Duodenal mucosa (tissue), 2 donors: ENCODE results near the gene MCCD1.
"Not testable (repeated sequence)": the region's sequence is repeated elsewhere in the genome, so short reads cannot be mapped to it uniquely, and the experiment has no call there.

Source experiments
- H3K27ac ChIP-seq: one replicate; pipeline ENCODE4 v1.7.0; 2013; ENCODE audit warnings: low read depth, low read length
- H3K27me3 ChIP-seq, 2 donors: one replicate each; pipeline ENCODE4 v1.7.0; 2013; ENCODE audit warnings: low read length in 2 of 2, control low read depth in 1 of 2; ENCODE audit not compliant: insufficient read depth in 2 of 2, control insufficient read depth in 1 of 2
- H3K36me3 ChIP-seq, 2 donors: one replicate each; pipeline ENCODE4 v1.7.0; 2013; ENCODE audit warnings: low read length in 2 of 2, control low read depth in 1 of 2; ENCODE audit not compliant: insufficient read depth in 2 of 2, control insufficient read depth in 1 of 2
- H3K4me1 ChIP-seq, 2 donors: one replicate each; pipeline ENCODE4 v1.7.0; 2013; ENCODE audit warnings: low read length in 2 of 2, control low read depth in 1 of 2; ENCODE audit not compliant: insufficient read depth in 2 of 2, control insufficient read depth in 1 of 2
- H3K4me3 ChIP-seq, 2 donors: one replicate each; pipeline ENCODE4 v1.7.0; 2013; ENCODE audit warnings: low read length in 2 of 2, low read depth in 1 of 2
- H3K9ac ChIP-seq, 2 donors: one replicate each; pipeline ENCODE4 v1.7.0; 2013; ENCODE audit warnings: low read length in 2 of 2, low read depth in 1 of 2
- H3K9me3 ChIP-seq, 2 donors: one replicate each; pipeline ENCODE4 v1.7.0; 2013; ENCODE audit warnings: low read length in 2 of 2, control low read depth in 1 of 2; ENCODE audit not compliant: control insufficient read depth in 1 of 2

MCCD1 gene

GRCh38 chr6:31509036-31509435, 19.7 kb upstream of the MCCD1 start:
- not testable (repeated sequence) for H3K27ac ChIP-seq, H3K4me1 ChIP-seq, H3K9ac ChIP-seq, H3K9me3 ChIP-seq, H3K4me3 ChIP-seq, H3K27me3 ChIP-seq
- H3K36me3 ChIP-seq = peaks cover 20 to 54% of the 10 kb centered on the region in 2 donors

- Histone ChIP-seq H3K27ac (no peak overlapping the region), H3K9ac (no peak overlapping the region), H3K4me1 (no peaks in the 10 kb centered on the region), H3K4me3 (no peak overlapping the region), H3K9me3 (no peaks in the 10 kb centered on the region), H3K27me3 (no peaks in the 10 kb centered on the region), H3K36me3 (peaks cover 20 to 54% of the 10 kb centered on the region in 2 donors)
These were observed 18.8 kb upstream of the MCCD1 start for GRCh38 chr6:31510007-31510406.

GRCh38 chr6:31513456-31514165, 15.2 kb upstream of the MCCD1 start:
- peaks cover 5 to 23% of the 10 kb centered on the region in 2 donors for H3K36me3 ChIP-seq
- no peak overlapping the region for H3K4me3 ChIP-seq
- no peaks in the 10 kb centered on the region for H3K27me3 ChIP-seq
- H3K27ac ChIP-seq = no peak overlapping the region
- no peak overlapping the region for H3K9ac ChIP-seq
- no peaks in the 10 kb centered on the region for H3K4me1 ChIP-seq
- no peaks in the 10 kb centered on the region for H3K9me3 ChIP-seq

- no peak overlapping the region for H3K4me3 ChIP-seq
- H3K27ac ChIP-seq = no peak overlapping the region
- no peaks in the 10 kb centered on the region for H3K27me3 ChIP-seq
- H3K9ac ChIP-seq = no peak overlapping the region
- H3K9me3 ChIP-seq = no peaks in the 10 kb centered on the region
- no peaks in the 10 kb centered on the region for H3K36me3 ChIP-seq
- peaks cover 6 to 8% of the 10 kb centered on the region in 2 donors for H3K4me1 ChIP-seq
These were observed 6.9 kb upstream of the MCCD1 start for GRCh38 chr6:31521835-31522234.

- Histone ChIP-seq H3K27ac (no peak overlapping the region), H3K9me3 (no peaks in the 10 kb centered on the region), H3K27me3 (no peaks in the 10 kb centered on the region), H3K4me3 (no peak overlapping the region), H3K4me1 (peaks cover 6 to 8% of the 10 kb centered on the region in 2 donors), H3K9ac (no peak overlapping the region), H3K36me3 (peaks cover 8 to 11% of the 10 kb centered on the region in 2 donors)
These were observed 3.2 kb upstream of the MCCD1 start for GRCh38 chr6:31525553-31525931.

- no peaks in the 10 kb centered on the region for H3K27me3 ChIP-seq
- peaks cover 6 to 8% of the 10 kb centered on the region in 2 donors for H3K4me1 ChIP-seq
- H3K9me3 ChIP-seq = no peaks in the 10 kb centered on the region
- no peak overlapping the region for H3K4me3 ChIP-seq
- H3K9ac ChIP-seq = no peak overlapping the region
- H3K27ac ChIP-seq = no peak overlapping the region
- H3K36me3 ChIP-seq = peaks cover 12 to 17% of the 10 kb centered on the region in 2 donors
These were observed 2.7 kb upstream of the MCCD1 start for GRCh38 chr6:31525932-31526591.

- H3K9ac ChIP-seq = no peak overlapping the region
- H3K27me3 ChIP-seq = no peaks in the 10 kb centered on the region
- peaks cover 22 to 38% of the 10 kb centered on the region in 2 donors for H3K36me3 ChIP-seq
- H3K9me3 ChIP-seq = no peaks in the 10 kb centered on the region
- H3K4me1 ChIP-seq = peaks cover 6 to 8% of the 10 kb centered on the region in 2 donors
- H3K27ac ChIP-seq = no peak overlapping the region
- no peak overlapping the region for H3K4me3 ChIP-seq
These were observed 420 bp upstream of the MCCD1 start for GRCh38 chr6:31528307-31528777.

- Histone ChIP-seq H3K9ac (no peak overlapping the region), H3K27me3 (no peaks in the 10 kb centered on the region), H3K4me1 (peaks cover 6 to 8% of the 10 kb centered on the region in 2 donors), H3K9me3 (no peaks in the 10 kb centered on the region), H3K4me3 (no peak overlapping the region), H3K36me3 (peaks cover 28 to 50% of the 10 kb centered on the region in 2 donors), H3K27ac (no peak overlapping the region)
These were observed 778 bp downstream of the MCCD1 start for GRCh38 chr6:31529329-31530150.

GRCh38 chr6:31530659-31531058, 1.9 kb downstream of the MCCD1 start:
- Histone ChIP-seq H3K9me3 (no peaks in the 10 kb centered on the region), H3K27ac (no peak overlapping the region), H3K27me3 (no peaks in the 10 kb centered on the region), H3K4me3 (no peak overlapping the region), H3K36me3 (peaks cover 39 to 62% of the 10 kb centered on the region in 2 donors), H3K9ac (no peak overlapping the region), H3K4me1 (peaks cover 3 to 7% of the 10 kb centered on the region in 2 donors)

GRCh38 chr6:31531162-31531561, 2.4 kb downstream of the MCCD1 start:
- Histone ChIP-seq H3K9me3 (no peaks in the 10 kb centered on the region), H3K36me3 (peaks cover 44 to 67% of the 10 kb centered on the region in 2 donors), H3K27me3 (no peaks in the 10 kb centered on the region), H3K9ac (no peak overlapping the region), H3K27ac (no peak overlapping the region), H3K4me1 (peaks cover 0 to 2% of the 10 kb centered on the region in 2 donors), H3K4me3 (no peak overlapping the region)
